ENCODE results near the gene SEZ6L.

GRCh38 chr22:26326803-26327202 is 157.5 kb downstream of the SEZ6L start:
- TF ChIP-seq CTCF (optimal IDR thresholded peaks at IDR 0.05 in 1 of 3, IDR thresholded peaks at IDR 0.05 in 1 of 3, conservative IDR thresholded peaks at IDR 0.05 in 1 of 3; ENCODE audit: extremely low read depth in 1 of 3, insufficient read depth in 2 of 3, low read length in 3 of 3) = no peak
- no peak for TF ChIP-seq EZH2 (IDR thresholded peaks at IDR 0.05; ENCODE audit: low read length)
